Fibroblast of skin of abdomen (primary cell): ENCODE results near the gene TEKT5. TPM values are rescaled to one million over a fixed set of nuclear protein-coding genes. Genes with fewer than 3 reads are reported as not detected.
"Not testable (repeated sequence)": the region's sequence is repeated elsewhere in the genome, so short reads cannot be mapped to it uniquely, and the experiment has no call there.

Experiments used
- DNase-seq: peaks from one replicate; pipeline ENCODE4 v3.0.0-alpha.2; 2013
- polyA plus RNA-seq, 2 experiments: library from polyadenylated mRNA; unstranded; fragments of 120-200 nt; gene quantifications; one replicate each; pipeline ENCODE4 v1.2.1, GENCODE V29; 2013; ENCODE audit not compliant: insufficient read length in 2 of 2

Gene TEKT5
- polyA plus RNA-seq (2013, experiment 1 of 2; ENCODE audit: insufficient read length): not detected
- 0.12 TPM for polyA plus RNA-seq (2013, experiment 2 of 2; ENCODE audit: insufficient read length)

DNA sequence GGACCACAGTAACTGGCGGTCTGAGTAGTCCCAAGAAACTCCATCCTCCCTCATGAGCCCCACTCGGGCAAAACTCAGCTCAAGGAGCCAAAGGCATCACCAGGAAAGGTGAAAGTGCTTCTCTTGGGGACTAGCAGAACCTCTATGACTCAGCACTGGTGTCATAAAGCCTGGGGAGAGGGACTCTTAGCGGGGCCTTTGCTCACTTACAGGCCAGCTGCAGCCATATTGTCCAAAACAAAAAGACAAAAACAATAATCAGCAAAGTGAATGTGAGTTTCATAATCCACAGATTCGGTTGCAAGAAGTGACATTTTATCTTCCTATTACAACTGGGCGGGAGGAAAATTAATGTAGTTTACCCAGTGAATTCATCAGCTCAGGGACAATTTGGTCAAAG, at the start of gene TEKT5:
TEKT5 (minus strand) TSS at position 101 of the 400 bp plus-strand sequence; CDS start at position 44, 57 bp downstream.
- DNase-seq: no peak

DNA sequence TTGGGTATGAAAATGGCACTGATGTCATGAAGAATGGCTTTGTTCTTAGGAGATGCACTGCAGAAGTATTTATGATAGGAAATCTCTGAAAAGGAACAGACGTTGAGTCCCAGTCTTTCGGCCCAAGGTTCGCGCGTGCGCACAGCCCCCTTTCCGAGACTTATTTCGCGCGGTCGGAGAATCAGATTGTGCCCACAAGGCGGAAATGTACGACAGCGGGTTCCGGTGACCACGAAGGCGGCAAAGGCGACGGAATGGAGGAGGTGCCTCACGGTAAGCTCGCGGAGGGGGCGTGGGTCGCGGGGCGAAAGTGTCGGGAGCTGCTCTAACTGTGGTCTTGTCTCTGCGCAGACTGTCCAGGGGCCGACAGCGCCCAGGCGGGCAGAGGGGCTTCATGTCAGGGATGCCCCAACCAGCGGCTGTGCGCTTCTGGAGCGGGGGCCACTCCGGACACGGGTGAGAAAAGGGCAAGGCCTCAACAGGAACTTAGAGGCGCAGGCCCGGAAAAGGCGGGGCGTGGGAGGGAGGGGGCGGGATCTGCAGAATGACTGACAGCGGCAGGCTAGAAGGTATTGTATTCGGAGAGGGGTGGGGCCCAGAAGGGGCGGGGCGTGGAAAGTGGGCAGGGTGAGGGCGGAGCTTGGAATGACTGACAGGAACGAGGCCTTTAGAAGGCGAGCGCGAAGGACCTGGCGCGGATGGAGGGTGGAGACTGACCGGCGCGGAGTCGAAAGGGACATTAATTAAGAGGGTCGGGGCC, 49.1 kb upstream of the TEKT5 start, which contains the start of gene NUBP1:
NUBP1 (plus strand) TSS at position 233 of the 760 bp plus-strand sequence; CDS start at position 255, 22 bp downstream.
- peak; percentile 98 for DNase-seq

GRCh38 chr16:10743227-10743609, 48.5 kb upstream of the TEKT5 start:
- DNase-seq: no peak

- DNase-seq: peak; percentile 43
Observed at GRCh38 chr16:10741844-10742243, 47.1 kb upstream of the TEKT5 start.

GRCh38 chr16:10741249-10741648, 46.5 kb upstream of the TEKT5 start:
- DNase-seq: not testable (repeated sequence)

GRCh38 chr16:10740845-10741208, 46.1 kb upstream of the TEKT5 start:
- DNase-seq: no peak

GRCh38 chr16:10740000-10740844, 45.5 kb upstream of the TEKT5 start:
- DNase-seq: no peak

DNA sequence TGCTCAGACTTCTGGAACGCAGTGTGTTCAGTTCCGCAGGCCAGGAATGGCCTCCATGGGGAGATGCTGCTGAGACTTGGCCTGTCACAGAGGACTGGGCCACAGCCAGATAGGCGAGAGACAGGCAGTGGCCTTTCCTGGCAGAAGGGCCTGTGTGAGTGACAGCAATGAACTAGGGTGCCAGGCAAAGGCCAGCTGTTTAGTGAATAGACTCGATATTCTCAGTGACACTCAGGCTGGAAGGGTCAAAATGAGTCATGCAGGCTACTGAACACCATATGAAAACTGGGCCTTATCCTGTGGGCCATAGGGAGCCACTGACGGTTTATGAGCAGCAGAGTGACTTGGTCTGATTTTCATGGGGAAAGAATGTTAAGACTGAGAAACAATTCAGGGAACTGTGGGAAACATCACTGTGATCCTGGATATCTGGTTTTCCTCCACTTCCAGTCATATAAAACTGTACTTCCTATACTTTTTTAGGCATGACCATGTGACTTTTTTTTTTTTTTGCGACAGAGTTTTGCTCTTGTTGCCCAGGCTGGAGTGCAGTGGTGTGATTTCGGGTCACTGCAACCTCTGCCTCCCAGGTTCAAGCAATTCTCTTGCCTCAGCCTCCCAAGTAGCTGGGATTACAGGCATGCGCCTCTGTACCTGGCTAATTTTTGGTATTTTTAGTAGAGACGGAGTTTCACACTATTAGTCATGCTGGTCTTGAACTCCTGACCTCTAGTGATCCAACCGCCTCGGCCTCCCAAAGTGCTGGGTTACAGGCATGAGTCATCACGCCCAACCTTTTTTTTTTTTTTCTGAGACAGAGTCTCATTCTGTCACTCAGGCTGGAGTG, 43.7 kb upstream of the TEKT5 start:
- peak; percentile 69 for DNase-seq

DNA sequence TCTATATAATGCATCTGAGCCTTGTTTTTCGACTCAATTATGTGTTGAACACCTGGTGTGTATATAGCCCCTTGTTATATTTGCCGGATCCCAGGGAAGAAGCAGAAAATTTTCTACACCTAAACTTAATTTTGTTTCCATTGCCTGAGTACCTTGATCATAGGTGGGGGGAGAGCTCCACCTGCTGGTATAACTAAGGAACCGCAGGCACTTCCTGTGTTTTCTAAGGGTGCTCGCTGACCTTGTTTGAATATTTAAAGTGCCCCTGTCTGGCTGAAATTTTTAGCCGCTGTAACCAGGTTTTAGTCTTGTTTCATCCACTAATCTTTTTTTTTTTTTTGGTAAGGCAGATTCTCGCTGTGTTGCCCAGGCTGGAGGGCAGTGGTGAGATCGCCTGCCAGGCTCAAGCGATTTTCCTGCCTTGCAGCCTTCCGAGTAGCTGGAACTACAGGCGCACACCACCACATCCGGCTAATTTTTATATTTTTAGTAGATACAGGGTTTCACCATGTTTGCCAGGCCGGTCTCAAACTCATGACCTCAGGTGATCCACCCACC, 42.4 kb upstream of the TEKT5 start:
- peak; percentile 61 for DNase-seq

DNA sequence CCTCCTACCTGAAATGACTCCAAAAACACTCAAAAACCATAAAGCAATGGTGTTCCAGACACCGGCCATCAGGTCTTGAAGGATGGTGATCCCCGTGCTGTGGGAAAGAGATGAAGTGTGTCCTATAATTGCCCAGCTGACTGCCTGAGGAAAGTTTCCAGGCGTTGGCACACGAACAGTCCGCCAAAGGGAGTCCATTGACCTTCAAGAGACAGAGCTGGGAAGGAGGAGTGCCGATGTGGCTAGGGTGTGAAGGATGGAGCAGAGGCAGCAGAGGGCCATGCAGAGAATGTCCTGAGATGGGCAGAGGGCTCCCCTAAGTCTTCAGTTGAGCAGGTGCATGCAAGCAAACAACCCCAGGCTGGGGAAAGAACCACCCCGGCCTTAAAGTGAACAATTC, 37.1 kb upstream of the TEKT5 start:
- DNase-seq: no peak

DNA sequence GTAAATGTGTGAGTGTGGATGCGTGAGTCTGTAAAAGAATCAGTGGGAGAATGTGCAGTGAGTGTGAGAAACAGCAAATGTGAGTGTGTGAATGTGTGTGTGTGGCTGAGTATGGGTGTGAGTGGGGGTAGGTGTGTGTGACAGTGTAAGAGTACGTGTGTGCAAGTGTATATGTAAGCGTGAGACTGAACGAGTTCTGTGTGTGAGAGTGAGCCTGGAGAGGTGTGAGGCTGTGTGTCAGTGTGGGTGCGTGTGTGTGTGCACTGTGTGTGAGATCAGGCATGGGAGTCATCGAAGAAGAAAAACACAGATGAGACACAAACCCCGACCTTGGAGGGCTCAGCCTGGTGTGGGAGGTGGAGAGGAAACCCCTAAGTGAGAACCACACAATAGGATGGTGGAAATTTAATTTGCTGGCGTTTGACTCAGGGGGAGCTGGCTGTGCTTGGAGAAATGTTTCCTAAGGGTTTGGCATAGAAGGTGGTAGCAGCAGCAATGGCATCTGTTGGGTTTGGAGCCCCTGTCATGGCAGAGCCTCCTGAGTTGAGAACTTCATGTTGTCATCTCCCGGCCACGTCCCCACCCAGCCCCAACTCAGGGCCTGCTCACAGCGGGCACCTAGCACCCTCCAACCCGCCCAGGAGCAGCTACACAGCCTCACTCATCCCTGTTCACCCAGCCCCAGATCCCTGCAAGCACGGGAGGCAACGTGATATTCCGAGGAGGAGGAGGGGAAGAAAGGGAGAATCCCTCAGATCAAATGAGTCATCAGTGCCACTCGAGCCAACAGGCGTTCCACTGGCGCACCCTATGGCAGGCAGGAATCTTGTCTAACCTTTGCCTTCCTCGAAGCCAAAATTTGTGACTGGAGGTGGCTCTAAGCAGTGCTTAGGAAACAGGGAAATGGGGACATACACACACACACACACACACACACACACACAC, 34.6 kb upstream of the TEKT5 start:
- peak; percentile 31 for DNase-seq

DNA sequence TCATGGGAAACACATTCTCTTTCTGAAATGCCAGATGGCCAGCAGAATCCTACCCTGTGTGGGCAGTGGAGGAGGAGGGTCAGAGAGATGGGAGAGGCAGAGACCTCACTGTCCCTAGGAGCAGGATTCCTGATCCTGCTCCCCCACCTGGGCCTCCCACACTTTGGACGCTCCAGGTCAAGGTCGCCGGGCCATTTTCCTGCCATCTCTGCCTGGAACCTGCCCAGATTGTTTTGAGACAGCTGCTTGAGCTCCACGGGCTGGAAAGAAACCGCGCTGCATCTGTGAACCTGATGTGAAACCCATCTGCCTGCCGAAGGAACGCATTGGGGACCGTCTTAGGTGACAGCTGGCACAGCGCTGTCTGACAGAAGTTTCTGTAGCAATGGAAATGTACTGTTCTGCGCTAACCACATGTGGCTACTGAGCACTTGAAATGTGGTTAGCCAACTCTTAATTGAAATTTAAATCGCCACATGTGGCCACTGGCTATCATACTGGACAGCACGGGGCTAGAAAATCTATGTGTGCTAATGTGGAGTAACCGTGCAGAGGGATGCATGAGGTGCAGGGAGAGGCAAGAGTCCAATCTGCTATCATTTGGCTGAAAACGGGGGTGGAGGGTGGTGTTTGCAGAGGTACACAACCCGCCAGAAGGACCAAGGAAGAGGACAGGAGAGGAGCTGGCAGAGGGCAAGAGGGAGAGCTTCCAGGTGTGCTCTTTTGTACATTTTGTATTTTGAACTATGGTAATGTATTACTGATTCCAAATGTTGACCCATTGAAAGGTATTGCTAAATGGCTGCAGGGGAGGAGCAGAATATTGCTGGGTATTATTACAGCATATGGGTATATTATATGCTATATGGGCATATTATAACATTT, 33.5 kb upstream of the TEKT5 start:
- no peak for DNase-seq

- DNase-seq: no peak
Observed at GRCh38 chr16:10708969-10709368, 14.2 kb upstream of the TEKT5 start.

DNA sequence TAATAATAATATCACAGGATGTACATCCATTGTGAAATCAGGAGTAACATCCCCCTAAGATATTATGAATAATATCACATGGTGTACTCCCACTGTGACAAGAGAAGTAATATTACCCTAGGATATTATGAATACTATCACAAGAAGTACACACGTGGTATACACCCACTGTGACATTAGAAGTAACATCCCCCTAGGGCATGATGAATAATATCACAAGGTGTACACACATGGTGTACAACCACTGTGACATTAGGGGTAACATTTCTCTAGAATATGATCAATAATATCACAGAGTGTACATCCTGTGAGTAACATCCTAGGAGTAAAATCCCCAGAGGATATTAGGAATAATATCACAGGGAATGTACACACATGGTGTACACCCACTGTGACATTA, 5.0 kb upstream of the TEKT5 start:
- DNase-seq: no peak

DNA sequence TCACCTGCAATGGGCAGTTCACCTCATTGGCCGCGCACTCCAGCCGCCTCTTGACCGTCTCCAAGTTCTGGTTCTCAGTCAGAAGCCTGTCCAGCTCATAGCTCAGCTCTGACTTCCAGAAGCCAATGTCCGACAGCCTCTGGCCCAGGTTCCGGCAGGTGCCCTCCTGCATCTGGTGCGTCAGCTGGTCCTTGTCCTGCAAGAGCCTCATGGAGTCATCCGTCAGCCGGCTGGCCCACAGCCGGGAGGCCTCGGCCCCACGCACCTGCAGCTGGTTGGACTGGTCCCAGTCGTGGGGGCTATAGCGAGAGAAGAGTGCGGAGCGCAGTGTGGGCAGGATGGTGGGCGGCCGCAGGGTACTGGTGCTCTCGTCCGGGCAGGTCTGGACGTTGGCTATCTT, 424 bp downstream of the TEKT5 start:
- no peak for DNase-seq

DNA sequence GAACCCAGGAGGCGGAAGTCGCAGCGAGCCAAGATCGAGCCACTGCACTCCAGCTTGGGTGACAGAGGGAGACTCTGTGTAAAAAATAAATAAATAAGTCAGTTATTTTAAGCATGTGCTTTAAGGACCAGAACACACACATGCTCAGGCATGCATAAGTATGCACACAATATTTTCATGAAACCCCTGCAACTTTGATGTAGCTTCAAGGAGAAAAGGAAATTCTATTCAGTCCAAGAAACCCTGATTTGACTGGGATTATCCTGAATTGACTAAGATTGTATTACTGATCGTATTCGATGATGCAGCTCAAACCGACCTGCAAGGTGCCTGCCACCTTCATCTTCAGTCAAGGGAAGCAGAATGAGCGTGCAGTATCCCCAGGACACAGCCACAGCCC, 841 bp downstream of the TEKT5 start:
- DNase-seq: no peak

- DNase-seq: no peak
Observed at GRCh38 chr16:10692470-10692869, 2.3 kb downstream of the TEKT5 start.

GRCh38 chr16:10688726-10689125, 6.0 kb downstream of the TEKT5 start:
- DNase-seq: no peak

- no peak for DNase-seq
Observed at GRCh38 chr16:10688291-10688690, 6.4 kb downstream of the TEKT5 start.

- DNase-seq: no peak
Observed at GRCh38 chr16:10685709-10686108, 9.0 kb downstream of the TEKT5 start.
